ENCODE measurements around the gene CCDC66. TPM values are rescaled to one million over a fixed set of nuclear protein-coding genes. Genes with fewer than 3 reads are reported as not detected.

CCDC66 gene
- total RNA-seq, 1 donor: 36.0 TPM

DNA sequence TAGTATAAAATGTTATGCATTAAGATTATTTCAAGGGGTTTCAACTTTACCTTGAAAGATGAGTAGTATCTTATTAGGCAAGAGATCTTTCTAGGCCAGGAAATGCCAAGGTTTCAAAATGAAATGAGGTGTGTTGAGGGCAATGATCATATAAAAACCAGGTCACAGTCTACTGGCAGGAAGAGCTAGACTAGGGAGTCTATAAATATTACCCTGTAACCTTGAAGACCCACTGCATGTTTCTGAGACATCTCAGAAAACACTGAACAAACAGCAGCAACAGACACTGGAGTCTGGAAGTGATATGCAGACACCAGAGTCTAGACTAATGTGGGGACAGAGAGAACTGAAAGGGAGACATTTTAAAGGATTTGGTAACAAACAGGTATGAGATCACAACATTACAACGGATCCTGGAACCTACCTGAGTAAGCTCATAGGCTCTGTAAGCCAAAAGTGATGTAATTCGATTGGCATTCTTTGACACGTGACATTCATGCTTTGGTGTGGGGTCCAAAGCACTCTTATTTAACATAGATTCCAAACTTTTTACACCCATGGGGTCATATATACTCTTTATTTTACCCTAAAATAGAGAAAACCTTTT, 111.1 kb downstream of the CCDC66 start:
- no peak for DNase-seq (ENCODE audit: low read depth)
- TF ChIP-seq, protein P1, sequence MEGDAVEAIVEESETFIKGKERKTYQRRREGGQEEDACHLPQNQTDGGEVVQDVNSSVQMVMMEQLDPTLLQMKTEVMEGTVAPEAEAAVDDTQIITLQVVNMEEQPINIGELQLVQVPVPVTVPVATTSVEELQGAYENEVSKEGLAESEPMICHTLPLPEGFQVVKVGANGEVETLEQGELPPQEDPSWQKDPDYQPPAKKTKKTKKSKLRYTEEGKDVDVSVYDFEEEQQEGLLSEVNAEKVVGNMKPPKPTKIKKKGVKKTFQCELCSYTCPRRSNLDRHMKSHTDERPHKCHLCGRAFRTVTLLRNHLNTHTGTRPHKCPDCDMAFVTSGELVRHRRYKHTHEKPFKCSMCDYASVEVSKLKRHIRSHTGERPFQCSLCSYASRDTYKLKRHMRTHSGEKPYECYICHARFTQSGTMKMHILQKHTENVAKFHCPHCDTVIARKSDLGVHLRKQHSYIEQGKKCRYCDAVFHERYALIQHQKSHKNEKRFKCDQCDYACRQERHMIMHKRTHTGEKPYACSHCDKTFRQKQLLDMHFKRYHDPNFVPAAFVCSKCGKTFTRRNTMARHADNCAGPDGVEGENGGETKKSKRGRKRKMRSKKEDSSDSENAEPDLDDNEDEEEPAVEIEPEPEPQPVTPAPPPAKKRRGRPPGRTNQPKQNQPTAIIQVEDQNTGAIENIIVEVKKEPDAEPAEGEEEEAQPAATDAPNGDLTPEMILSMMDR (IDR thresholded peaks at IDR 0.05; ENCODE audit: insufficient read depth, low read length): no peak
- no peak overlapping the region for H3K4me3 ChIP-seq (ENCODE audit: low read depth, low read length)

Other genes with a start within 250 kb of the CCDC66 start
- 0.09 TPM in 1 of 2 replicates, not detected in the other for gene ERC2, start 88.7 kb upstream of the CCDC66 start, total RNA-seq (ENCODE audit: low replicate concordance)
- 93.9 and 102 TPM in 2 replicates for gene TASOR, start 126.1 kb downstream of the CCDC66 start, total RNA-seq (ENCODE audit: low replicate concordance)
- gene ARHGEF3, start 244.8 kb downstream of the CCDC66 start, total RNA-seq (ENCODE audit: low replicate concordance): 21.8 and 26.3 TPM in 2 replicates